Uterus (tissue), 2 donors: ENCODE results near the gene ENTPD1.

Source experiments
- POLR2A ChIP-seq, 2 donors: fragments of 450-650 bp; IDR thresholded peaks; one replicate each; pipeline ENCODE4 v1.6.1; 2016; ENCODE audit warnings: antibody characterized with exemption in 2 of 2, mild to moderate bottlenecking in 1 of 2, moderate library complexity in 1 of 2
- TF ChIP-seq, protein P1 (sequence below), 4 experiments: fragments of 200-600 bp in 2 of 4; fragments of 450-650 bp in 2 of 4; sonication (generic) in 2 of 4; IDR thresholded peaks; one replicate each; pipeline ENCODE4 v1.5.1; 2016 to 2019; ENCODE audit warnings: antibody characterized with exemption in 4 of 4, mild to moderate bottlenecking in 2 of 4, moderate library complexity in 1 of 4

DNA sequence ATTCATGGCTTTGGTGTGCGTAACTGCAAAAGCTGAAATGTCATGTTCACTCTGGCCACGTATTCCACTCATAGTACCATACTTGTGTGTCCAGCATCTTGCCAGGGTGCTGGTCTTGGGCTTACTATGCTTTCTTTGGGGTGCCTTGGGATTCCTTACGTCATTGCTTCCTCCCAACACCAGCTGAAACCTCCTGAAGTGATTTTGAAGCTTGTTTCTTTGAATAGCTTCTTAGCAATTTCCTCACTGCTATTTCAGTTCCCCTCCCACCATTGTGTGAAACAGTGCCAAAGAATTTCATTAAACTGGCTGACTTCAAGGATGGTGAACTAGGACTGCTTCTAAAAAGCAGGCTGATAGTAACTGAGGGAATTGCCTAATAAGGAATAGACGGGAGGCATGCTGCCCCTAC is 36.9 kb downstream of the ENTPD1 start:
- no peak for TF ChIP-seq POLR2A (IDR thresholded peaks at IDR 0.05)
- TF ChIP-seq, protein P1, sequence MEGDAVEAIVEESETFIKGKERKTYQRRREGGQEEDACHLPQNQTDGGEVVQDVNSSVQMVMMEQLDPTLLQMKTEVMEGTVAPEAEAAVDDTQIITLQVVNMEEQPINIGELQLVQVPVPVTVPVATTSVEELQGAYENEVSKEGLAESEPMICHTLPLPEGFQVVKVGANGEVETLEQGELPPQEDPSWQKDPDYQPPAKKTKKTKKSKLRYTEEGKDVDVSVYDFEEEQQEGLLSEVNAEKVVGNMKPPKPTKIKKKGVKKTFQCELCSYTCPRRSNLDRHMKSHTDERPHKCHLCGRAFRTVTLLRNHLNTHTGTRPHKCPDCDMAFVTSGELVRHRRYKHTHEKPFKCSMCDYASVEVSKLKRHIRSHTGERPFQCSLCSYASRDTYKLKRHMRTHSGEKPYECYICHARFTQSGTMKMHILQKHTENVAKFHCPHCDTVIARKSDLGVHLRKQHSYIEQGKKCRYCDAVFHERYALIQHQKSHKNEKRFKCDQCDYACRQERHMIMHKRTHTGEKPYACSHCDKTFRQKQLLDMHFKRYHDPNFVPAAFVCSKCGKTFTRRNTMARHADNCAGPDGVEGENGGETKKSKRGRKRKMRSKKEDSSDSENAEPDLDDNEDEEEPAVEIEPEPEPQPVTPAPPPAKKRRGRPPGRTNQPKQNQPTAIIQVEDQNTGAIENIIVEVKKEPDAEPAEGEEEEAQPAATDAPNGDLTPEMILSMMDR (IDR thresholded peaks at IDR 0.05), result no peak
